ENCODE measurements around the gene SLC6A6. TPM values are rescaled to one million over a fixed set of nuclear protein-coding genes. Genes with fewer than 3 reads are reported as not detected.
A peak's percentile ranks its signal among the peaks of the same experiment; 100 is the strongest.

The SLC6A6 gene
- total RNA-seq, 2 donors from 2014 or later = 51.8 to 68.6 TPM

DNA sequence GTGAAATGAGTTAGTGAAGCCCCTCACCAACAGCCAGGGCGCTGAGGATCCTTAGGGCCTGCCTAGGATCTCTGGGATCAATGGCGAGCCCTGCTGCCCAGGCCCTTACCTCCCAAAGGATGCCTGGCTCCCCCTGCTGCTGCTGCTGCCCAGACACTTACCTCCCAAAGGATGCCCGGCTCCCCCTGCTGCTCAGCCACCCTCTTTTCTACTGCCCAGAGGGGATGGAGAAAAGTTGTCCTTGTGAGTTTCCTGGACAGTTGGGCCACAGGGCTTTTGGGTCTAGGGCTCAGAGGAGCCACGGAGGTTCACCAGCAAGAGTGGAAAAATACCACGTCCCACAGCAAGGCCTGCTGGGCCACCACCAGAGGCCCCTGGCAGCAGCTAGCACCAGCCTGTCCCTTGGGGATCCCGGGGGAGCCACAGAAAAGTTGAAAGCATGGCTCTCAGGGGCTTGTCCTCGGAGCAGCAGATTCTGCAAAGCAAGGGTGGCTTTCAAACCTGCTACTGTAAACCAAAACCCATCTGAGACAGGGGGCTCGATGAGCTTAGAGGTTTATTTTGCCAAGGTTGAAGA is 59.4 kb downstream of the SLC6A6 start:
- H3K27ac Mint-ChIP-seq = peak overlapping the region; percentile 27

DNA sequence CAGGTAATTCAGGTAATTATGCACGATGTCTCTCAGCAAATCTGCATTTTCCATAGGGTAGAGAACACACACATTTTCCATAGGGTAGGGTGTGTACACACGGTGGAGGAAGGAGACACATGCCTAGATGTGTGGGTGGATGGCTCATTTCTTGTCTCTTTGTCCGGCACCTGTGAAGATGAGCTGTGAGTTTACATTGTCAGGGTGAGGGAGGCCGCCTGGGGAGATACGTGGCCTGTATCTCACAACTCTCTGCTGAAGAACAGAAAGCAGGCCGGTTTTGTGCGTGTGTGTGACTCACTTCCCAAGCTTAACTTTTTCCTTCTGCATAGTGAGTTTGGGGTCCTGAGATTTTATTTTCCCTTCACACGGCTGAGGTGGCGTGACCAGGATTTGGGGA is 60.3 kb downstream of the SLC6A6 start:
- Mint-ChIP-seq H3K27me3 (no peaks in the 10 kb centered on the region), H3K4me1 (peaks cover 11% of the 10 kb centered on the region), H3K27ac (peak overlapping the region; percentile 27), H3K4me3 (no peak overlapping the region), H3K36me3 (ENCODE audit: low read depth) (peaks cover 5% of the 10 kb centered on the region)
- DNase-seq (no peak), ATAC-seq (no peak)
- H3K9me3 ChIP-seq (ENCODE audit: control insufficient read depth, low read length, poor library complexity, severe bottlenecking) = no peaks in the 10 kb centered on the region

More for the DNA sequence above, 59.4 kb downstream of the SLC6A6 start:
- no peaks in the 10 kb centered on the region for H3K27me3 Mint-ChIP-seq
- H3K9me3 ChIP-seq (ENCODE audit: control insufficient read depth, low read length, poor library complexity, severe bottlenecking) = no peaks in the 10 kb centered on the region
- H3K36me3 Mint-ChIP-seq (ENCODE audit: low read depth) = peaks cover 5% of the 10 kb centered on the region
- peaks cover 11% of the 10 kb centered on the region for H3K4me1 Mint-ChIP-seq
- peak in 2 of 3 donors; percentile 17 to 23 for DNase-seq
- ATAC-seq = peak; percentile 68
- no peak overlapping the region for H3K4me3 Mint-ChIP-seq

DNA sequence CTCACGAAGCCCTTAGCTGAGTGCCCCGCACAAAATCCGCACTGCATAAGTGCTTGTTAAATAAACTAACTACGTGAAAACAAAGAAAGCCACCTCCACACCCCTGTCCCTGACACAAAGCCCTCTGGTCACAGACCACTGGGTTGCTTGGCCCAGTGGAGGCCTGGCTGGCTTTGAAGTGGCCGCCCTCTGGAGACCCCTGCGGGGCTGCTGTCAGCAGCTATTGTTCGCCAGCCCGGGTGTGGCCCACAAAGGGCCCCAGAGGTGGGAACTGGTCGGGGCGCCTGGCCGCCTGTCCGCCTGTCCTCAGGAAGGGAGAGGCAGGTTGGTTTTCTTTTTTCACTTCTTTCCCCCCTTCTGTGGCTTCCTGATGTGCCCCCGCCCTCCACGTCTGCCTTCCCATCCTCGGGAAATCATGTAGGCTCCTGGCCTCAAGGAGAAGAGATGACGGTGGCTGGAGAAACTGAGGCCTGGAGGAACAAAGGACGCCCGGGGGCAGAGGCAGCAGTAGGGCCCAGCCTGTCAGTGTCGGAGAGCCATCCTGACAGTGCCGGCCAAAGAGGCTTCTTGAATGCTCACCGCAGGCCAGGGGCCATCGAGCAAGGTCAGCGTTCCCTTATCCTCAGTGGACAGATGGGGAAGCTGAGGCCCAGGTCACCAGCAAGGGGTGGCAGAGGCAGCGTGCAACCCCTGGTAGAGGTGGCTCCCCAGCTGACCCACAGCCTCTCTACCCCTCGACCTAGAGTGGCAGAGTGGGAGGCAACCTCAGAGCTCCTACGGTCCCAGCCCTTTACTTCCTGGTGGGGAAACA is 61.1 kb downstream of the SLC6A6 start:
- DNase-seq (no peak), ATAC-seq (no peak)
- no peaks in the 10 kb centered on the region for H3K9me3 ChIP-seq (ENCODE audit: control insufficient read depth, low read length, poor library complexity, severe bottlenecking)
- Mint-ChIP-seq H3K27me3 (no peaks in the 10 kb centered on the region), H3K4me1 (peaks cover 8% of the 10 kb centered on the region), H3K36me3 (ENCODE audit: low read depth) (peaks cover 5% of the 10 kb centered on the region), H3K4me3 (no peak overlapping the region), H3K27ac (peak overlapping the region; percentile 34)

DNA sequence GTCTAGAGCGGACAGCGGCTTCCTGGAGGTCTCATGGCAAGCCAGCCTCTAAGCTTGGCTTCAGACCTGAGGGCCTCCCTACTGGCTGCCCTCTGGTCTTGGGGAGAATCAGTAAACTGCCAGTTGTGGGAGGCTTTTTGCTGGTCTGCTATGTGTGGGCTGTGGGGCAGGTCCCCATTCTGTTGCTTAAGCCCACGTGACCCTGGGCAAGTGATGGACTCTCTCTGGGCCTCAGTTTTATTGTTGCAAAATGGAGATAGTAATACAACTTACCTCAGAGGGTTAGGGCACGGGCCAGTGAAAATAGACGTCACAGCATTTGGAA is 61.7 kb downstream of the SLC6A6 start:
- ATAC-seq (no peak), DNase-seq (no peak)
- Mint-ChIP-seq H3K27me3 (no peaks in the 10 kb centered on the region), H3K27ac (peak overlapping the region; percentile 34), H3K4me1 (peaks cover 8% of the 10 kb centered on the region), H3K36me3 (ENCODE audit: low read depth) (peaks cover 5% of the 10 kb centered on the region), H3K4me3 (no peak overlapping the region)
- H3K9me3 ChIP-seq (ENCODE audit: control insufficient read depth, low read length, poor library complexity, severe bottlenecking) = no peaks in the 10 kb centered on the region

DNA sequence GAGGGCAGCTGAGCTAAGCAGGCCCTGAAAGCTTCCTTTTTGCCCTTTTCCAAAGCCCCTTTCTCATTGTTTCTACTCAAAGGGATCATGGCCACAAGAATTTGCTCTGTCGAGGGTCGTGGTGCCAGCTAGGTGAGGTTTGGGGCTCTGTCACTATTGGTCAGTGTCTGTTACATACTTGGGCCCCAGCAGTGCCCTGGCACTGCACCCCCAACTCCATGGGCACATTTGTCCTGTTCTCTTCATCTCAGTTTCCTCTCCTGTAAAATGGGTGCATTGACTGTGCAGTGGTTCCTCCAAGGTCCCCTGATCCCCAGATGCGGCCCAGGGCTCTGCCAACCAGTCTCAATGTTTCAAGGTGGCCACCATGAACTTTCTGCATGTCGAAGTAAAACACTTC is 62.1 kb downstream of the SLC6A6 start:
- no peaks in the 10 kb centered on the region for H3K9me3 ChIP-seq (ENCODE audit: control insufficient read depth, low read length, poor library complexity, severe bottlenecking)
- no peak overlapping the region for H3K27ac Mint-ChIP-seq
- DNase-seq (no peak), ATAC-seq (no peak)
- H3K4me1 Mint-ChIP-seq = peaks cover 8% of the 10 kb centered on the region
- H3K36me3 Mint-ChIP-seq (ENCODE audit: low read depth) = peaks cover 5% of the 10 kb centered on the region
- no peaks in the 10 kb centered on the region for H3K27me3 Mint-ChIP-seq
- no peak overlapping the region for H3K4me3 Mint-ChIP-seq

DNA sequence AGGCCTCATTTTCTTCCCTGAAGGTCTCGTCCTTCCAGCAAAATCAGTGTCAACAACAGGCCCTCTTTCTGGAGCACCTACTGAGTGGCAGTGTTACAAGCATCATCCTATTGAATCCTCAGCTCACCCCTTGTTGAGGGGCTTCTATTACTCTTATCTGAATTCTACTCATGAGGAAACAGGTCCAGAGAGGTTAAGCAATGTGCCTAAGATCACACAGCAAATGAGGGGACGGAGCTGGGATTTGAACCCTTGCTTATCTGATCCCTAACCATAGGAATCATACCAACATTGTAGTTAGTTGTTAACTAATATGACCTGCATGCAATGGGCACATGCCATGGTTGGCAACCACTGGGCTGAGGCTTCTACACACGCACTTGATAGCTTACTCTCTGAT is 63.0 kb downstream of the SLC6A6 start:
- H3K4me3 Mint-ChIP-seq = no peak overlapping the region
- H3K4me1 Mint-ChIP-seq = peaks cover 4% of the 10 kb centered on the region
- DNase-seq (no peak), ATAC-seq (no peak)
- H3K27ac Mint-ChIP-seq = no peak overlapping the region
- peaks cover 2% of the 10 kb centered on the region for H3K36me3 Mint-ChIP-seq (ENCODE audit: low read depth)
- H3K9me3 ChIP-seq (ENCODE audit: control insufficient read depth, low read length, poor library complexity, severe bottlenecking) = no peaks in the 10 kb centered on the region
- no peaks in the 10 kb centered on the region for H3K27me3 Mint-ChIP-seq

DNA sequence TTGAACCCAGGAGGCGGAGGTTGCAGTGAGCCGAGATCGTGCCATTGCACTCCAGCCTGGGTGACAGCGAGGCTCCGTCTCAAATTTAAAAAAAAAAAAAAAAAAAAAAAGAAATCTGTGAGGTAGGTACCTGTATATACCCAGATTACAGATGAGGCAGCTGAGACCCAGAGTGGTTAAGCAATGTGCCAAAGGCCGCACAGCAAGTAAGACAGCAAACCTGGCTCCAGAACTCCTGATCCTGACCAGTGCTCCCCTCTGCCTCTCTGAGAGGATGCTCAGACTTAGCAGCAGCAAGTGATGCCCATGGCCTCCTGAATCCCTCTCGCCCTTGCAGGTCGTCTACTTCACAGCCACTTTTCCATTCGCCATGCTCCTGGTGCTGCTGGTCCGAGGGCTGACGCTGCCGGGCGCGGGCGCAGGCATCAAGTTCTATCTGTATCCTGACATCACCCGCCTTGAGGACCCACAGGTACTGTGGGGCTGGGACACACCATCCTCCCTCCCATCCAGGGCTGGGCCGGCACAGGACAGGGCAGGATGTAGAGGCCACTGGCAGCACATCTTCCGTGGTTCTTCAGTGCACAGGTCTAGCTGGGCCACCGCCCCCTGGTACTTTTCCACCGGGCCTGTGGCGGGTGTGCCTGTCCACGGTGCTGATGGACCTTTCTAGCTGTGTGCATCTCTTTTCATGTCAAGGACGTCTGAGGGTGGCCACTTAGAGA is 63.9 kb downstream of the SLC6A6 start:
- Mint-ChIP-seq H3K36me3 (ENCODE audit: low read depth) (peaks cover 2% of the 10 kb centered on the region), H3K27me3 (no peaks in the 10 kb centered on the region), H3K4me3 (no peak overlapping the region), H3K4me1 (peaks cover 3% of the 10 kb centered on the region), H3K27ac (no peak overlapping the region)
- no peaks in the 10 kb centered on the region for H3K9me3 ChIP-seq (ENCODE audit: control insufficient read depth, low read length, poor library complexity, severe bottlenecking)
- DNase-seq (no peak), ATAC-seq (no peak)

DNA sequence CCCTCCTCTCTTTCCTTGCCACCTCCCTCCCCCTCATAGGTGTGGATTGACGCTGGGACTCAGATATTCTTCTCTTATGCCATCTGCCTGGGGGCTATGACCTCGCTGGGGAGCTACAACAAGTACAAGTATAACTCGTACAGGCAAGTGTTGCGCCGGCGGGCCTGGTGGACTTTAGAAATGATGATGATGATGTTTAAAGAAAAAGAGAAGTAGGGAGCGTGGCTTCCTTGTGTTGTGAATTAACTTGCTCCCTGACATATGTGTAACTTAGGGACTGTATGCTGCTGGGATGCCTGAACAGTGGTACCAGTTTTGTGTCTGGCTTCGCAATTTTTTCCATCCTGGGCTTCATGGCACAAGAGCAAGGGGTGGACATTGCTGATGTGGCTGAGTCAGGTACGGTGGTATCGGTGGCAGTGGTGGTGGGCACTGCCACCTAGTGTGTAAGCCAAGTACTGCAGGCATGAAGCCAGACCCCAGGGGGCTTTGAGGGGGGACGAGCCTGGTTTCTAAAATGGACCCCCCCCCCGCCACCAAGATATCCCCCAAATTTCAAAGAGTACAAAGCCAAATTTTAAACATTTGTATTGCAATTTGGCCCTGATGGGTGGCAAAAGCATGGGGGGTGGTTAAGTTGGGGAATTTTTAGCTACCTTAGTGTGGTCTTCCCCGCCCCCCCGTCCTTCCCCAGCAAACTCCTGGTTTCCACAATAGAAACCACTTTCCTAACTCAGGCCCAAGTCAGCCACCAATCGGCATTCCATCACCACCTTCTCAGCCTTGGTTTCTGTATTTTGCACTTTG is 65.6 kb downstream of the SLC6A6 start:
- Mint-ChIP-seq H3K27ac (peak overlapping the region; percentile 14), H3K27me3 (no peaks in the 10 kb centered on the region), H3K4me3 (peak overlapping the region; percentile 9), H3K4me1 (no peaks in the 10 kb centered on the region), H3K36me3 (ENCODE audit: low read depth) (no peaks in the 10 kb centered on the region)
- DNase-seq (peak; percentile 25 to 44 (median 33)), ATAC-seq (peak; percentile 68)
- no peaks in the 10 kb centered on the region for H3K9me3 ChIP-seq (ENCODE audit: control insufficient read depth, low read length, poor library complexity, severe bottlenecking)

DNA sequence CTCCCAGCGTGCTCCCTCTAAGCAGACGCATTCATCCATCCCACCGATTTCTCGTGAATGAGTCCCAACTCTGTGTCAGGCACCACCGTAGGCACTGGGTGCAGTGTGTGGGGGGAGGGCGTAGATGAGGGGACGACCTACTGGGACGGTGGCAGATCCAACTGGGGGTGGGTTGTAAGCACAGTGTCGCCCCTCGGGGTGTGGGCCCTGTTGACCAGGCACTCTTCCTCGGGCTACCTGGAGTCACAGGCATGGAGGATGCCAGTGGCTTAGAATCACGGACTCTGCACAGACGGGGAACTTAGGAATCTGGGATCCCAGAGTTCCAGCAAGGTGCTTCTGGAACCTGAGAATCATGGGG is 66.2 kb downstream of the SLC6A6 start:
- peak overlapping the region; percentile 14 for H3K27ac Mint-ChIP-seq
- H3K9me3 ChIP-seq (ENCODE audit: control insufficient read depth, low read length, poor library complexity, severe bottlenecking) = no peaks in the 10 kb centered on the region
- peak overlapping the region; percentile 9 for H3K4me3 Mint-ChIP-seq
- ATAC-seq = no peak
- H3K4me1 Mint-ChIP-seq = no peaks in the 10 kb centered on the region
- no peaks in the 10 kb centered on the region for H3K27me3 Mint-ChIP-seq
- DNase-seq = no peak
- no peaks in the 10 kb centered on the region for H3K36me3 Mint-ChIP-seq (ENCODE audit: low read depth)

DNA sequence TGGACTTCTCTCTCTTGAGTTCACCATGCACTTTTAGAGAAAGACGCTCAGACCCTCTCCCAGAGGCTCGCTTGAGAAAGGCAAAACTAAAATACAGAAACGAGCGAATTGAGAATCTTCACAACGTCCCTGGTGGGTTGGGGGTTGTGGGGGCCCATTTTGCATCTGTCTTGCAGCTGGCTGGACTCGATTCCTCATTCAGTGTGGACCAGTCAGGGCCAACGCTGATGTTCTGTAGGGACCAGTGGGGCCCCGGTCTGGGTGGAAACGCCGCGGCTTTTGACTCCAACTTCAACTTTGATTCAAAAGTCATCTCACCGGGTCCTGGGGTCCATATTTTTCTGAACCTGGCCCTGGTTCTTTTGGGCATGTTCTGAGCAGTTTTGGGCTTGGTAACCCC is 68.1 kb downstream of the SLC6A6 start:
- ATAC-seq (no peak), DNase-seq (no peak)
- no peaks in the 10 kb centered on the region for H3K36me3 Mint-ChIP-seq (ENCODE audit: low read depth)
- H3K27ac Mint-ChIP-seq = no peak overlapping the region
- no peaks in the 10 kb centered on the region for H3K9me3 ChIP-seq (ENCODE audit: control insufficient read depth, low read length, poor library complexity, severe bottlenecking)
- no peaks in the 10 kb centered on the region for H3K4me1 Mint-ChIP-seq
- H3K27me3 Mint-ChIP-seq = no peaks in the 10 kb centered on the region
- H3K4me3 Mint-ChIP-seq = no peak overlapping the region

DNA sequence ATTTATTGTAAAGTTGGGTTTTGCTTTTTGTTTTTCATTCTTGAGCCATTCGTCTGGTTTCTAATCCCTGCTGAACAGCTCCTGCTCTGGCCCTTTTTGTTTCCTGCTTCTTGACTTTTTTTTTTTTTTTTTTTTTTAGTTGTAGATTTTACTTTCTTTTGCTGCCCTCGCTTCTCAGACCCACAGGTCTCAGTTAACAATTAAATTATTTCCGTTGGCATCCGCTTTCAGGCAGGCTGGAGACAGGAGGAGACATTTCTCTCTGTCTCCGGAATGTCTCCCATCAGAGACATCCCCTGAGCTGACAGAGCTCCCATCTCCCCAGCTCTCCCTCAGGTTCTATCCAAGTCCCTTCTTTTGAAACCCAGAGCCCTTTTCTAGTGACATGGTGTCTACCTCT is 68.6 kb downstream of the SLC6A6 start:
- ATAC-seq (no peak), DNase-seq (no peak)
- Mint-ChIP-seq H3K4me3 (no peak overlapping the region), H3K4me1 (no peaks in the 10 kb centered on the region), H3K27ac (no peak overlapping the region), H3K36me3 (ENCODE audit: low read depth) (no peaks in the 10 kb centered on the region), H3K27me3 (no peaks in the 10 kb centered on the region)
- H3K9me3 ChIP-seq (ENCODE audit: control insufficient read depth, low read length, poor library complexity, severe bottlenecking) = no peaks in the 10 kb centered on the region

DNA sequence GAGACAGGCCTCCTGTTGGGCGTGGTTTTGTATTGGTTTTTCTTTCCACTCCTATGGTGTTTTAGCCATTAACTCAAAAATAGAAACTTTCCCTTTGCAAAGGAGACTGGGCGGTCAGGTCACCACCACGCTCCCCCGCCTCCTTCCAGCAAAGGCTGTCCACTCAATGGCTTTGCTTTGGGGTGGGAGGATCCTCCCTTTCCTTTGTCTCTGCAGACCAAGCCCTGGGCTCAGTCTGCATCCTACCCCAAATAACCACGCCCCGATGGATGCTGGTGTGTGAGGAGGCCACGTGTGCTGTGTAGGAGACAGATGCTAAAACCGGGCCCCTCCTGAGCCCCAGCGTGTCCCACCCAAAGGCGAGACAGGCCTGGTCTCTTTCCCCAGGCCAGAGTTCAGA is 69.3 kb downstream of the SLC6A6 start:
- H3K36me3 Mint-ChIP-seq (ENCODE audit: low read depth) = no peaks in the 10 kb centered on the region
- peak overlapping the region; percentile 32 for H3K27ac Mint-ChIP-seq
- H3K4me3 Mint-ChIP-seq = no peak overlapping the region
- no peak for DNase-seq
- no peak for ATAC-seq
- no peaks in the 10 kb centered on the region for H3K4me1 Mint-ChIP-seq
- H3K27me3 Mint-ChIP-seq = no peaks in the 10 kb centered on the region
- no peaks in the 10 kb centered on the region for H3K9me3 ChIP-seq (ENCODE audit: control insufficient read depth, low read length, poor library complexity, severe bottlenecking)
